Measurements from ENCODE around the gene HINT3. TPM values are rescaled to one million over a fixed set of nuclear protein-coding genes. Genes with fewer than 3 reads are reported as not detected.

HINT3 gene
- total and polyA plus RNA-seq, 3 donors from 2014 or later: 19.0 to 24.8 (median 22.5) TPM

DNA sequence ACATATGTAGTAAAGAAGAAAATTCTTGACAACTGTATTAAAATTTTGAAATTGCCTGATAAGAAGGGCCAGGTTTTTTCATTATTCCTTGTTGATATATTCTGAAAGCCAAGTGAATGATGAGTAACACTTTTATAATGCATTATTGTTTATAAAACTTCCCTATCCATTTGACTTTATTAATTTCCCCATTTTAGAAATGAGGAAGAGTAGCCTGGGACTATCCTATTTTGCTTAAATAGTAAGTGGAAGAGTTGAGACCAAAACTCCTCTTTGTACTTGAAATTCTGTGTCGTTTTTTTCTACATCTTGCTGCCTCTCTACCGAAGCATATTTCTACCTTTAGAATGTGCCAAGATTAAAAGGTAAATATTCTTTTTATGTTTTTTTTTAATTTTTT lies 69.4 kb downstream of the HINT3 start:
- intact Hi-C loops (cut with DNase I; ENCODE audit: low total_unique reads): no loop called here
- WGBS, 2 donors: 78 to 88% methylated on average over 2 of the region's 2 CpGs
- no peaks in the 10 kb centered on the region for H3K4me1 ChIP-seq
- no peaks in the 10 kb centered on the region for H3K9me3 ChIP-seq
- no peak overlapping the region for H3K27ac ChIP-seq
- no peaks in the 10 kb centered on the region for H3K36me3 ChIP-seq (ENCODE audit: low read depth, missing control alignments)
- H3K4me3 ChIP-seq: no peak overlapping the region
- DNase-seq: no peak
- no peaks in the 10 kb centered on the region for H3K27me3 ChIP-seq
- no peak for TF ChIP-seq POLR2A (IDR thresholded peaks at IDR 0.05)
- TF ChIP-seq, protein P1, sequence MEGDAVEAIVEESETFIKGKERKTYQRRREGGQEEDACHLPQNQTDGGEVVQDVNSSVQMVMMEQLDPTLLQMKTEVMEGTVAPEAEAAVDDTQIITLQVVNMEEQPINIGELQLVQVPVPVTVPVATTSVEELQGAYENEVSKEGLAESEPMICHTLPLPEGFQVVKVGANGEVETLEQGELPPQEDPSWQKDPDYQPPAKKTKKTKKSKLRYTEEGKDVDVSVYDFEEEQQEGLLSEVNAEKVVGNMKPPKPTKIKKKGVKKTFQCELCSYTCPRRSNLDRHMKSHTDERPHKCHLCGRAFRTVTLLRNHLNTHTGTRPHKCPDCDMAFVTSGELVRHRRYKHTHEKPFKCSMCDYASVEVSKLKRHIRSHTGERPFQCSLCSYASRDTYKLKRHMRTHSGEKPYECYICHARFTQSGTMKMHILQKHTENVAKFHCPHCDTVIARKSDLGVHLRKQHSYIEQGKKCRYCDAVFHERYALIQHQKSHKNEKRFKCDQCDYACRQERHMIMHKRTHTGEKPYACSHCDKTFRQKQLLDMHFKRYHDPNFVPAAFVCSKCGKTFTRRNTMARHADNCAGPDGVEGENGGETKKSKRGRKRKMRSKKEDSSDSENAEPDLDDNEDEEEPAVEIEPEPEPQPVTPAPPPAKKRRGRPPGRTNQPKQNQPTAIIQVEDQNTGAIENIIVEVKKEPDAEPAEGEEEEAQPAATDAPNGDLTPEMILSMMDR (IDR thresholded peaks at IDR 0.05): no peak

- no peaks in the 10 kb centered on the region for H3K36me3 ChIP-seq (ENCODE audit: low read depth, missing control alignments)
- TF ChIP-seq POLR2A (IDR thresholded peaks at IDR 0.05): no peak
- TF ChIP-seq, protein P1 (IDR thresholded peaks at IDR 0.05): no peak
- H3K27me3 ChIP-seq: no peaks in the 10 kb centered on the region
- DNase-seq: no peak
- intact Hi-C loops (cut with DNase I; ENCODE audit: low total_unique reads): no loop called here
- H3K4me1 ChIP-seq: no peaks in the 10 kb centered on the region
- no peaks in the 10 kb centered on the region for H3K9me3 ChIP-seq
- H3K27ac ChIP-seq: no peak overlapping the region
- H3K4me3 ChIP-seq: no peak overlapping the region
Measured at GRCh38 chr6:126027601-126028000, 71.0 kb downstream of the HINT3 start.

Small RNA genes within 50 kb of the gene (small RNA-seq; reads per million reads assigned to genes)
- gene RNA5SP216: 0 reads per million in 2 donors

Other genes starting within 250 kb of the HINT3 start
- 1 to 10 TPM; 7.3 to 8.7 TPM for gene HEY2, start 207.1 kb upstream of the HINT3 start, total RNA-seq
- 12.3 TPM for gene HEY2, start 207.1 kb upstream of the HINT3 start, polyA plus RNA-seq (ENCODE audit: insufficient read depth, low read depth, low replicate concordance)
- gene NCOA7, start 165.8 kb upstream of the HINT3 start, total RNA-seq: 10 to 100 TPM; 18.9 to 26.7 TPM
- gene NCOA7, start 165.8 kb upstream of the HINT3 start, polyA plus RNA-seq (ENCODE audit: insufficient read depth, low read depth, low replicate concordance): 7.5 TPM
- gene TRMT11, start 29.8 kb downstream of the HINT3 start, total RNA-seq: 10 to 100 TPM; 32.2 to 51.2 TPM
- 16.1 TPM for gene TRMT11, start 29.8 kb downstream of the HINT3 start, polyA plus RNA-seq (ENCODE audit: insufficient read depth, low read depth, low replicate concordance)